GM12874 (cell line): Measurements from ENCODE around the gene PI16.

Experiments
- CTCF ChIP-seq: IDR thresholded peaks from 2 replicates; pipeline ENCODE4 v1.5.1; 2011; ENCODE audit warnings: low read depth, mild to moderate bottlenecking, control low read depth, low read length, moderate library complexity; ENCODE audit not compliant: insufficient read depth

The PI16 gene

GRCh38 chr6:37004044-37004980, 49.8 kb downstream of the PI16 start:
- TF ChIP-seq CTCF = no peak

- TF ChIP-seq CTCF = no peak
Measured at GRCh38 chr6:37005061-37005810, 50.7 kb downstream of the PI16 start, which contains the start of gene FGD2. TSS of gene FGD2 (plus strand) at chr6:37005655. CDS start at chr6:37005818, 163 bp downstream.

GRCh38 chr6:37005827-37006567, 51.5 kb downstream of the PI16 start:
- TF ChIP-seq CTCF = no peak

- TF ChIP-seq CTCF = no peak
Measured at GRCh38 chr6:37006793-37007339, 52.3 kb downstream of the PI16 start.

- TF ChIP-seq CTCF = no peak
Measured at GRCh38 chr6:37007340-37008043, 53.0 kb downstream of the PI16 start.

GRCh38 chr6:37008484-37009465, 54.2 kb downstream of the PI16 start:
- TF ChIP-seq CTCF = no peak
